GM12892 (cell line): ENCODE data around the gene PREX1.

Experiments
- POLR2A ChIP-seq: IDR thresholded peaks from 2 replicates; pipeline ENCODE4 v1.6.1; 2011; ENCODE audit warnings: low read depth, low read length, control low read depth
- POLR2AphosphoS5 ChIP-seq: IDR thresholded peaks from 2 replicates; pipeline ENCODE4 v1.6.1; 2011; ENCODE audit warnings: low read depth, low read length, control low read depth
- TAF1 ChIP-seq: IDR thresholded peaks from 2 replicates; pipeline ENCODE4 v1.6.1; 2011; ENCODE audit warnings: low read depth, mild to moderate bottlenecking, control low read depth, low read length, borderline replicate concordance

DNA sequence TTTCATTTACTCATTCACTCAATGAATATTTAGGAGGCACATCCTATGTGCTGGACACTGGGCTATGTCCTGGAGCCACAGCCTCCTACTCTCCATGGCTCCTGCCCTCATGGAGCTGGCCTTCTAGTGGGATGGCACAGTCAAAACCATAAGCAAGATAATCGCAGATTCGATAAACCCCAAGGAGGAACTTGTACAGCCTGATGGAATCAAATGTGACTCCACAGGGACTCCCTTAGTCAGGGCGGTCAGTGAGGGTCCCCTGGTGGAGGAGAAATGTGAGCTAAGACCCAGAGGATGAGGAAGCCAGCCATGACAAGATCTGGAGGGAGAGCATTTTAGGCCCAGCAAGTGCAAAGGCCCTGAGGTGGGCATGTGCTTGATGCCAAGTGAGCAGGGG is 211.9 kb downstream of the PREX1 start:
- no peak for TF ChIP-seq POLR2A
- TF ChIP-seq TAF1, result no peak
- TF ChIP-seq POLR2AphosphoS5, result no peak
